Large intestine (tissue), 1 donor: ENCODE measurements around the gene PIAS2. TPM values are rescaled to one million over a fixed set of nuclear protein-coding genes. Genes with fewer than 3 reads are reported as not detected.

Experiments used
- polyA plus RNA-seq: library from polyadenylated mRNA; unstranded; fragments of 120-200 nt; gene quantifications from one replicate; pipeline ENCODE4 v1.2.1, GENCODE V29; 2013

The PIAS2 gene
- polyA plus RNA-seq, 1 donor, result 13.1 TPM

Other genes with a start within 250 kb of the PIAS2 start
- gene ST8SIA5, start 160.5 kb downstream of the PIAS2 start, polyA plus RNA-seq, result 1.3 TPM
- gene KATNAL2, start 95 bp upstream of the PIAS2 start, polyA plus RNA-seq, result 2.3 TPM
- gene ELOA2, start 118.1 kb upstream of the PIAS2 start, polyA plus RNA-seq, result 0.01 TPM
- gene HDHD2, start 233.0 kb upstream of the PIAS2 start, polyA plus RNA-seq, result 37.5 TPM